Bone marrow (tissue), 2 donors: ENCODE data around the gene ZC3H18.

Experiments used
- DNase-seq, 2 donors: peaks; one replicate each; lab custom pipeline; 2025; lab: John Stamatoyannopoulos, UW

The ZC3H18 gene

GRCh38 chr16:88626646-88627045, 56.4 kb downstream of the ZC3H18 start:
- no peak for DNase-seq

GRCh38 chr16:88627531-88628411, 57.6 kb downstream of the ZC3H18 start:
- no peak for DNase-seq

- DNase-seq: no peak
Measured at GRCh38 chr16:88628512-88628974, 58.3 kb downstream of the ZC3H18 start.

- DNase-seq: no peak
Measured at GRCh38 chr16:88629835-88630234, 59.6 kb downstream of the ZC3H18 start.

- DNase-seq: no peak
Measured at GRCh38 chr16:88630433-88630832, 60.2 kb downstream of the ZC3H18 start.

- no peak for DNase-seq
Measured at GRCh38 chr16:88630941-88631340, 60.7 kb downstream of the ZC3H18 start.

- DNase-seq: no peak
Measured at GRCh38 chr16:88631384-88631783, 61.2 kb downstream of the ZC3H18 start.

GRCh38 chr16:88631920-88632586, 61.9 kb downstream of the ZC3H18 start:
- DNase-seq: no peak

GRCh38 chr16:88632587-88632930, 62.4 kb downstream of the ZC3H18 start:
- DNase-seq: no peak

- DNase-seq: peak in 1 of 2 donors; percentile 48
Measured at GRCh38 chr16:88633684-88634140, 63.5 kb downstream of the ZC3H18 start.

GRCh38 chr16:88634141-88634993, 64.2 kb downstream of the ZC3H18 start:
- DNase-seq: peak in 1 of 2 donors; percentile 85

- DNase-seq: peak in 1 of 2 donors; percentile 40
Measured at GRCh38 chr16:88634994-88635670, 64.9 kb downstream of the ZC3H18 start.

GRCh38 chr16:88635671-88636319, 65.6 kb downstream of the ZC3H18 start:
- DNase-seq: no peak

GRCh38 chr16:88636488-88637265, 66.5 kb downstream of the ZC3H18 start:
- no peak for DNase-seq

GRCh38 chr16:88638323-88639230, 68.4 kb downstream of the ZC3H18 start, which contains the start of gene IL17C:
Gene IL17C (plus strand): TSS chr16:88638572. CDS start chr16:88638642, 70 bp downstream.
- no peak for DNase-seq

GRCh38 chr16:88639231-88640038, 69.2 kb downstream of the ZC3H18 start:
- no peak for DNase-seq

GRCh38 chr16:88640039-88640495, 69.9 kb downstream of the ZC3H18 start:
- DNase-seq: no peak
